ENCODE measurements around the gene AHCYL2.
"Not testable (repeated sequence)": the region's sequence is repeated elsewhere in the genome, so short reads cannot be mapped to it uniquely, and the experiment has no call there.

AHCYL2 gene

GRCh38 chr7:129298268-129298893, 73.6 kb downstream of the AHCYL2 start:
- peak; percentile 77 for DNase-seq

GRCh38 chr7:129299889-129300288, 75.1 kb downstream of the AHCYL2 start:
- no peak for DNase-seq

- not testable (repeated sequence) for DNase-seq
Measured at GRCh38 chr7:129300299-129300698, 75.5 kb downstream of the AHCYL2 start.

- no peak for DNase-seq
Measured at GRCh38 chr7:129307592-129307991, 82.8 kb downstream of the AHCYL2 start.

GRCh38 chr7:129308047-129308446, 83.2 kb downstream of the AHCYL2 start:
- DNase-seq, result no peak

- DNase-seq, result no peak
Measured at GRCh38 chr7:129311429-129311828, 86.6 kb downstream of the AHCYL2 start.

- no peak for DNase-seq
Measured at GRCh38 chr7:129313282-129313681, 88.5 kb downstream of the AHCYL2 start.

GRCh38 chr7:129315960-129316359, 91.1 kb downstream of the AHCYL2 start:
- DNase-seq, result peak; percentile 9

- no peak for DNase-seq
Measured at GRCh38 chr7:129317450-129317849, 92.6 kb downstream of the AHCYL2 start.

- DNase-seq, result no peak
Measured at GRCh38 chr7:129327076-129327475, 102.2 kb downstream of the AHCYL2 start.

- DNase-seq, result peak; percentile 9
Measured at GRCh38 chr7:129332254-129333035, 107.6 kb downstream of the AHCYL2 start.

- DNase-seq, result no peak
Measured at GRCh38 chr7:129334473-129334872, 109.6 kb downstream of the AHCYL2 start.

- no peak for DNase-seq
Measured at GRCh38 chr7:129338450-129338849, 113.6 kb downstream of the AHCYL2 start.

GRCh38 chr7:129341212-129341611, 116.4 kb downstream of the AHCYL2 start:
- DNase-seq, result no peak

GRCh38 chr7:129341816-129342806, 117.3 kb downstream of the AHCYL2 start:
- DNase-seq, result no peak

GRCh38 chr7:129343099-129343700, 118.4 kb downstream of the AHCYL2 start:
- DNase-seq, result peak; percentile 79

- DNase-seq, result no peak
Measured at GRCh38 chr7:129347330-129347729, 122.5 kb downstream of the AHCYL2 start.

- no peak for DNase-seq
Measured at GRCh38 chr7:129348023-129348740, 123.4 kb downstream of the AHCYL2 start.

- DNase-seq, result no peak
Measured at GRCh38 chr7:129351320-129351719, 126.5 kb downstream of the AHCYL2 start.

GRCh38 chr7:129353104-129353503, 128.3 kb downstream of the AHCYL2 start:
- DNase-seq, result not testable (repeated sequence)

GRCh38 chr7:129354428-129355157, 129.8 kb downstream of the AHCYL2 start:
- DNase-seq, result no peak
